H1 (cell line): Measurements from ENCODE around the gene WDR5.
A peak's percentile ranks its signal among the peaks of the same experiment; 100 is the strongest.

Source experiments
- ASH2L ChIP-seq: fragments of 200-600, 300-600 bp; sonication (generic); IDR thresholded peaks from one replicate; pipeline ENCODE4 v1.7.1; 2017; ENCODE audit warnings: low read length
- CHD2 ChIP-seq: IDR thresholded peaks from 2 replicates; pipeline ENCODE4 v1.6.1; 2012; ENCODE audit warnings: low read length, improper control_type of control experiment
- CTCF ChIP-seq, 3 experiments: IDR thresholded peaks; 1 replicate in 2 of 3; 2 replicates in 1 of 3; pipeline versions ENCODE4 v1.5.1 to v1.6.1; 2011; ENCODE audit warnings: low read length in 3 of 3, mild to moderate bottlenecking in 3 of 3, inconsistent platforms in 2 of 3, low read depth in 1 of 3, moderate library complexity in 1 of 3; ENCODE audit not compliant: insufficient read depth in 1 of 3; ENCODE audit errors: control extremely low read depth in 1 of 3
- GABPA ChIP-seq: IDR thresholded peaks from 2 replicates; pipeline ENCODE4 v1.6.1; 2011; ENCODE audit warnings: mild to moderate bottlenecking, low read length, moderate library complexity, borderline replicate concordance; ENCODE audit not compliant: insufficient read depth
- HDAC2 ChIP-seq, 2 experiments: fragments of 300-600 bp in 1 of 2; sonication (generic) in 1 of 2; IDR thresholded peaks; 2 replicates each; pipeline ENCODE4 v1.6.1; 2011 to 2012; ENCODE audit warnings: low read depth in 2 of 2, low read length in 2 of 2, mild to moderate bottlenecking in 2 of 2, moderate library complexity in 2 of 2, borderline replicate concordance in 1 of 2, inconsistent platforms in 1 of 2
- POLR2A ChIP-seq, 2 experiments: IDR thresholded peaks; 1 replicate in 1 of 2; 2 replicates in 1 of 2; pipeline ENCODE4 v1.6.1; 2011; ENCODE audit warnings: low read depth in 2 of 2, low read length in 2 of 2, mild to moderate bottlenecking in 2 of 2; ENCODE audit errors: control extremely low read depth in 1 of 2
- SUZ12 ChIP-seq: fragments of 200-600 bp; sonication (generic); IDR thresholded peaks from 2 replicates; pipeline ENCODE4 v1.6.1; 2012; ENCODE audit warnings: mild to moderate bottlenecking, inconsistent platforms, low read length, moderate library complexity, mixed read lengths
- TEAD4 ChIP-seq: IDR thresholded peaks from 2 replicates; pipeline ENCODE4 v1.6.1; 2012; ENCODE audit warnings: low read depth, low read length, inconsistent platforms, mixed read lengths

- TF ChIP-seq POLR2A (IDR thresholded peaks at IDR 0.05; ENCODE audit: control extremely low read depth in 1 of 2, low read depth in 2 of 2, low read length in 2 of 2): no peak
- TF ChIP-seq CTCF (IDR thresholded peaks at IDR 0.05; ENCODE audit: control extremely low read depth in 1 of 3, insufficient read depth in 1 of 3, low read depth in 1 of 3, low read length in 3 of 3): peak in 1 of 3 experiments; percentile 59; a peak in 2 of 4 replicates
- TF ChIP-seq GABPA: no peak
- no peak for TF ChIP-seq CHD2
- no peak for TF ChIP-seq HDAC2 (IDR thresholded peaks at IDR 0.05; ENCODE audit: borderline replicate concordance in 1 of 2, low read depth in 2 of 2, low read length in 2 of 2)
- TF ChIP-seq ASH2L: no peak
- no peak for TF ChIP-seq SUZ12
- TF ChIP-seq TEAD4: no peak
Measured at GRCh38 chr9:134168757-134169550, 33.1 kb downstream of the WDR5 start.
